NK-92 (cell line): ENCODE measurements around the gene BBIP1.

Experiments used
- DNase-seq: peaks from one replicate; lab custom pipeline; 2025; ENCODE audit not compliant: unreplicated experiment; lab: John Stamatoyannopoulos, UW

BBIP1 gene

GRCh38 chr10:110863956-110864355, 55.0 kb downstream of the BBIP1 start:
- no peak for DNase-seq

GRCh38 chr10:110863361-110863760, 55.6 kb downstream of the BBIP1 start:
- DNase-seq = no peak

GRCh38 chr10:110862961-110863360, 56.0 kb downstream of the BBIP1 start:
- no peak for DNase-seq

- DNase-seq = no peak
These were observed 56.9 kb downstream of the BBIP1 start for GRCh38 chr10:110861930-110862649.

GRCh38 chr10:110861476-110861875, 57.5 kb downstream of the BBIP1 start:
- DNase-seq = no peak

DNA sequence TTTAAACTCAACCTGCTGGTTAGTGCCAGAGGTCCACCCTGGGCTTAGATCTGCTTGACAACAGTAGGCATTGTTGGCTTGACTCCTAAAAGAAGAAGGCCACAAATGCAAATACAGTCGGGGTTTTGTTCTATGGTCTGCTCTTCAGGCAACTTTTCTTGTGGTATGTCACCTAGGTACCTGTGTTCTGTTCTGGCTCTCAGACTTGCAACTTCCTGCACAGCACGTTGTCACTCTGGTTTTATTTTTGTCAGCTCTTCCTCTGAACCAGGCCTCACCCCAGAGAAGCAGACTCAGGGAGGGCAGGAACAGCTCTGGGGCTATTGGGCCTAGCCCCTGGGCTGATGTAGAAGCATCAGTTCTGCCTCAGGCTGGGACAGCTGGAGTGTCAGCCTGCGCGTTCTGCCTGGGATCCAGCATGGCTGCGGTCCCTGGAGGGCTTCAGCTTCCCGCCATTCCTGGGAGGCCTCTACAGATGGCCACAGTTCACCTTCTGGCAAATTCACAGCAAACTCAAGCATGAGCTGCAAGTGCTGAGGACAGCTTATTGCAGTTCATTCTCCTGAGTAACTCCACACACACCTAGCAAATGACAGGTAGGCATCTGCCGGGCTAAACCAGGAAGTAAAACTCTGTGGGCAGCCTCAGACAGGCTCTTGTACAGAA, 58.3 kb downstream of the BBIP1 start:
- DNase-seq = no peak

GRCh38 chr10:110859973-110860376, 59.0 kb downstream of the BBIP1 start:
- no peak for DNase-seq

GRCh38 chr10:110859206-110859972, 59.6 kb downstream of the BBIP1 start:
- no peak for DNase-seq

- DNase-seq = no peak
These were observed 60.6 kb downstream of the BBIP1 start for GRCh38 chr10:110858297-110858934.

GRCh38 chr10:110857265-110858171, 61.5 kb downstream of the BBIP1 start:
- no peak for DNase-seq

DNA sequence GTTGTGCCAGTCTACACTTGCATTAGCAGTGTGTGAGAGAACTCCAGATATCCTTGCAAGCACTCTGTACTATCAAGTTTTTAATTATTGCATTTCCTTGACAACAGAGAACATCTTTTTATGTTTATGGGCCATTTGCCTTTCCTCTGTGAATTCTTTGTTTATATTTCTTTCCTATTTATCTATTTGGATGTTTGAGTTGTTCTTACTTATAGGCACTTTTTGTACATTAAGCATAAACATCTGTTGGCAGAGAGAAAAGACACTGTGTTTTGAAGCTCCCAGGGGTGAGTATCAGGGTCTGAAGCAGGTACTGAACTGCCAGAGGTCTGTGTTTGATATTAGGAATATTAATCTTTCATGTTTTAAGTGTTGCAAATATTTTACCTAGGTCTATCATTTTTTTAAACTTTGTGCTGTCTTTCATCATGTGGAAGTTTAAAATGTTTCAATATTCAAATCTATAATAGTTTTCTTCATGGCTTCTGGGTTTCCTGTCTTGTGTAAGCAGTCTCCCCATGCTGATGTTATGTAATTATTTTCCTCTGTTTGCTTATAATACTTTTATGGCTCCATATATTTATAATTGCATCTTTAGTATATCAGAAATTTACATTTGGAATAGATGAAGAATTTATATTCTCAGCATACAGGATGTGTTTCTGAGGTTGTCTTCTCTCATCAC, 64.9 kb downstream of the BBIP1 start:
- DNase-seq = no peak

- no peak for DNase-seq
These were observed 66.0 kb downstream of the BBIP1 start for GRCh38 chr10:110852947-110853346.

DNA sequence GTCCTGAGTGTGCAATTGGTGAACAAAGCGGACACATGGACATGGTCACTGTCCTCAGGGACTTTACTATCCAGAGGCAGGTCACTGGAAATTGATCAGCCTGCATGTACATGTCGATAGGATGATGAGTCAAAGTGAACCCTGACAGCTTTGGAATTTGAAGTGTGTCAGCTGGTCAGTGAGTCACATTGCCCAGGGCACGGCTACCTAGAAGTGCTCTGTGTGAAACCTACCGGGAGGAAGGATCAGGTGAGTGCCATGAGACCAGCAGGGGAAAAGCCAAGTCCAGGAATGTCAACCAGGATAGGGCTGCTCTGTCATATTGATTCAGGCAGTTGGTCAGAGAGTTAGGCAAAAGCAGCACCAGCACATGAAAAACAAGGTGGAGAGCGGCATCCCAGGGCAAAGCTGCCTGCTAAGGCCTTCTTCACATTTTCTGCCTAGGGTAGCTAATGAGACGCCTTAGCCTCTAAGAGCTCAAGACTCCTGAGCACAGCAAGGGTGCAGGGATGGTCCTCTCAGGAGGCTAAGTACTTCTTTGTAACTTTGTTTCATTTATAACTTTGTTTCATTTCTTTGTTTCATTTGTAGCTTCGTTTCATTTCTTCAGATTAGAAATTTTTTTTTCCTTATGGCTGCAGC, 66.6 kb downstream of the BBIP1 start:
- no peak for DNase-seq

- no peak for DNase-seq
These were observed 67.9 kb downstream of the BBIP1 start for GRCh38 chr10:110851020-110851612.

DNA sequence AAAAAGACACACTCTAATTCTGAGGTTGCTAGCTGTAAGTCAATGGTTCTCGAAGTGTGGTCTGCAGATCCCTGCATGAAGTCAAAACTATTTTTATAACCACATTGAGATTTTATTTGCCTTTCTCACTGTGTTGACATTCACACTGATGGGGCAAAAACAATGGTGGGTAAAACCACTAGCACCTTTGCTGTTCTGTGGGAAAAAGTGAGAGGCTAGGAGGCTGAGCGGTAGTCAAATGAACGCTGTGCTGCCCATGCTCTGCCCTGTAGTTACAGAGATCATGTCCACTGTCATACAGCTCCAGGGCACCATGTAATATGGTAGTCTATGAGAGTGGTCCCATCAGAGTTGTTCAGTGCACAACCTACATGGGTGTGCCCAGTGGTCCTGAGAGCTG, 68.9 kb downstream of the BBIP1 start:
- DNase-seq = no peak
